ENCODE results near the gene DNASE2.
A peak's percentile ranks its signal among the peaks of the same experiment; 100 is the strongest.

The DNASE2 gene

GRCh38 chr19:12834566-12834943 lies 46.7 kb downstream of the DNASE2 start, which contains the start of gene RTBDN:
Gene RTBDN, minus strand, starts transcription at chr19:12834579. Its CDS starts 4,600 bp downstream, at chr19:12829979.
- H3K27me3 ChIP-seq (ENCODE audit: control insufficient read depth in 5 of 5, insufficient read depth in 4 of 5, low read length in 5 of 5): peaks cover 41 to 88% (median 81%) of the 10 kb centered on the region in 5 donors
- no peaks in the 10 kb centered on the region for H3K36me3 ChIP-seq (ENCODE audit: control insufficient read depth in 5 of 5, insufficient read depth in 5 of 5, low read length in 5 of 5)
- peaks cover 0 to 30% (median 20%) of the 10 kb centered on the region in 5 donors for H3K4me1 ChIP-seq (ENCODE audit: control insufficient read depth in 5 of 5, insufficient read depth in 5 of 5, low read length in 5 of 5)
- no peaks in the 10 kb centered on the region for H3K9me3 ChIP-seq (ENCODE audit: control insufficient read depth in 5 of 5, low read length in 5 of 5)
- peak within 1 kb of the TSS in 1 of 5 donors; percentile 39 for H3K4me3 ChIP-seq (ENCODE audit: low read depth in 1 of 5, low read length in 5 of 5)
- H3K9ac ChIP-seq (ENCODE audit: low read length in 5 of 5): no peak within 1 kb of the TSS
- H3K27ac ChIP-seq (ENCODE audit: low read depth, low read length): no peak within 1 kb of the TSS

- peaks cover 44 to 86% (median 79%) of the 10 kb centered on the region in 5 donors for H3K27me3 ChIP-seq (ENCODE audit: control insufficient read depth in 5 of 5, insufficient read depth in 4 of 5, low read length in 5 of 5)
- no peak overlapping the region for H3K27ac ChIP-seq (ENCODE audit: low read depth, low read length)
- peak overlapping the region in 1 of 5 donors; percentile 39 for H3K4me3 ChIP-seq (ENCODE audit: low read depth in 1 of 5, low read length in 5 of 5)
- H3K36me3 ChIP-seq (ENCODE audit: control insufficient read depth in 5 of 5, insufficient read depth in 5 of 5, low read length in 5 of 5): no peaks in the 10 kb centered on the region
- no peaks in the 10 kb centered on the region for H3K9me3 ChIP-seq (ENCODE audit: control insufficient read depth in 5 of 5, low read length in 5 of 5)
- peaks cover 0 to 28% (median 20%) of the 10 kb centered on the region in 5 donors for H3K4me1 ChIP-seq (ENCODE audit: control insufficient read depth in 5 of 5, insufficient read depth in 5 of 5, low read length in 5 of 5)
- H3K9ac ChIP-seq (ENCODE audit: low read length in 5 of 5): no peak overlapping the region
Measured at GRCh38 chr19:12833738-12834565, 47.3 kb downstream of the DNASE2 start.

- H3K27ac ChIP-seq (ENCODE audit: low read depth, low read length): no peak overlapping the region
- peaks cover 0 to 26% (median 21%) of the 10 kb centered on the region in 5 donors for H3K4me1 ChIP-seq (ENCODE audit: control insufficient read depth in 5 of 5, insufficient read depth in 5 of 5, low read length in 5 of 5)
- H3K27me3 ChIP-seq (ENCODE audit: control insufficient read depth in 5 of 5, insufficient read depth in 4 of 5, low read length in 5 of 5): peaks cover 44 to 81% (median 76%) of the 10 kb centered on the region in 5 donors
- H3K9me3 ChIP-seq (ENCODE audit: control insufficient read depth in 5 of 5, low read length in 5 of 5): no peaks in the 10 kb centered on the region
- H3K9ac ChIP-seq (ENCODE audit: low read length in 5 of 5): no peak overlapping the region
- H3K4me3 ChIP-seq (ENCODE audit: low read depth in 1 of 5, low read length in 5 of 5): no peak overlapping the region
- no peaks in the 10 kb centered on the region for H3K36me3 ChIP-seq (ENCODE audit: control insufficient read depth in 5 of 5, insufficient read depth in 5 of 5, low read length in 5 of 5)
Measured at GRCh38 chr19:12833418-12833737, 47.9 kb downstream of the DNASE2 start.

GRCh38 chr19:12828494-12828893 lies 52.8 kb downstream of the DNASE2 start:
- no peak overlapping the region for H3K9ac ChIP-seq (ENCODE audit: low read length in 5 of 5)

GRCh38 chr19:12825254-12826131 lies 55.8 kb downstream of the DNASE2 start:
- Histone ChIP-seq H3K9me3 (ENCODE audit: control insufficient read depth in 5 of 5, low read length in 5 of 5) (peaks cover 0 to 5% (median 3%) of the 10 kb centered on the region in 5 donors), H3K36me3 (ENCODE audit: control insufficient read depth in 5 of 5, insufficient read depth in 5 of 5, low read length in 5 of 5) (no peaks in the 10 kb centered on the region), H3K9ac (ENCODE audit: low read length in 5 of 5) (no peak overlapping the region), H3K27me3 (ENCODE audit: control insufficient read depth in 5 of 5, insufficient read depth in 4 of 5, low read length in 5 of 5) (peaks cover 11 to 36% (median 26%) of the 10 kb centered on the region in 5 donors), H3K4me3 (ENCODE audit: low read depth in 1 of 5, low read length in 5 of 5) (peak overlapping the region in 1 of 5 donors; percentile 41), H3K27ac (ENCODE audit: low read depth, low read length) (no peak overlapping the region), H3K4me1 (ENCODE audit: control insufficient read depth in 5 of 5, insufficient read depth in 5 of 5, low read length in 5 of 5) (peaks cover 0 to 13% (median 10%) of the 10 kb centered on the region in 5 donors)

More at GRCh38 chr19:12828494-12828893, 52.8 kb downstream of the DNASE2 start:
- H3K4me1 ChIP-seq (ENCODE audit: control insufficient read depth in 5 of 5, insufficient read depth in 5 of 5, low read length in 5 of 5): peaks cover 0 to 23% (median 15%) of the 10 kb centered on the region in 5 donors
- H3K36me3 ChIP-seq (ENCODE audit: control insufficient read depth in 5 of 5, insufficient read depth in 5 of 5, low read length in 5 of 5): no peaks in the 10 kb centered on the region
- H3K4me3 ChIP-seq (ENCODE audit: low read depth in 1 of 5, low read length in 5 of 5): no peak overlapping the region
- H3K27ac ChIP-seq (ENCODE audit: low read depth, low read length): no peak overlapping the region
- no peaks in the 10 kb centered on the region for H3K9me3 ChIP-seq (ENCODE audit: control insufficient read depth in 5 of 5, low read length in 5 of 5)
- H3K27me3 ChIP-seq (ENCODE audit: control insufficient read depth in 5 of 5, insufficient read depth in 4 of 5, low read length in 5 of 5): peaks cover 26 to 63% (median 52%) of the 10 kb centered on the region in 5 donors
